HCT116 (cell line): ENCODE results near the gene MIR17HG. TPM values are rescaled to one million over a fixed set of nuclear protein-coding genes. Genes with fewer than 3 reads are reported as not detected.

Source experiments
- ATAC-seq: fragments of 200-7000 bp; cut with Tn5 transposase; 2 replicates; pipeline ENCODE4 v1.9.1; 2020; ENCODE audit warnings: mild to moderate bottlenecking, moderate library complexity
- BruUV-seq: library from RNA; stranded (reverse); fragments of 400-500 nt; replicated peaks from 2 replicates; lab custom pipeline; 2021; lab: Mats Ljungman, UMichigan
- CTCF ChIA-PET: fragments of 300-600 bp; sonication (Branson Sonifier 250); formaldehyde crosslinking; loops from one replicate; lab custom pipeline; 2021; ENCODE audit warnings: antibody characterized with exemption; lab: Charles Lee
- POLR2A ChIA-PET: fragments of 300-600, 350-600 bp; sonication (Branson Sonifier 250); formaldehyde crosslinking; loops from one replicate; lab custom pipeline; 2021; ENCODE audit warnings: antibody characterized with exemption; lab: Charles Lee
- RAD21 ChIA-PET, 2 experiments: fragments of 300-600 bp; sonication (Branson Sonifier 250); formaldehyde crosslinking; loops; one replicate each; lab custom pipeline; 2023; ENCODE audit warnings: low total read pairs in 2 of 2; ENCODE audit not compliant: uncharacterized antibody in 2 of 2, unreplicated experiment in 2 of 2, low non-redundant PET in 1 of 2; lab: Charles Lee
- DNase-seq: peaks from one replicate; pipeline ENCODE4 v3.0.0-alpha.2; 2010; ENCODE audit warnings: low read depth, low spot score
- H2AFZ ChIP-seq: fragments of 200-600 bp; shearing (Covaris generic), sonication (generic); 2 replicates; pipeline ENCODE4 v1.6.1; 2017; ENCODE audit warnings: low read depth, mixed run types, mixed read lengths, antibody characterized with exemption, low read length; ENCODE audit not compliant: poor library complexity, severe bottlenecking
- H3K27ac ChIP-seq: 2 replicates; pipeline ENCODE4 v1.5.1; 2012; ENCODE audit warnings: low read depth, low read length
- H3K27me3 ChIP-seq: fragments of 200-600 bp; sonication (generic); 2 replicates; pipeline ENCODE4 v1.6.1; 2016; ENCODE audit warnings: mixed run types, low read length, mixed read lengths; ENCODE audit not compliant: insufficient read depth
- H3K36me3 ChIP-seq, 2 experiments: fragments of 200-500 bp in 1 of 2; fragments of 200-600 bp in 1 of 2; sonication (Bioruptor generic) in 1 of 2; sonication (generic) in 1 of 2; 2 replicates each; pipeline versions ENCODE4 v1.5.1 to v1.6.1; 2014 to 2016; ENCODE audit warnings: low read length in 2 of 2, inconsistent platforms in 1 of 2, mixed read lengths in 1 of 2, mixed run types in 1 of 2; ENCODE audit not compliant: insufficient read depth in 2 of 2, control insufficient read depth in 1 of 2
- H3K4me1 ChIP-seq, 2 experiments: fragments of 200-600 bp in 1 of 2; sonication (generic) in 1 of 2; 2 replicates each; pipeline versions ENCODE4 v1.5.1 to v1.6.1; 2012 to 2017; ENCODE audit warnings: low read length in 2 of 2, inconsistent platforms in 1 of 2, mild to moderate bottlenecking in 1 of 2, mixed read lengths in 1 of 2, mixed run types in 1 of 2, moderate library complexity in 1 of 2; ENCODE audit not compliant: insufficient read depth in 2 of 2, control insufficient read depth in 1 of 2
- H3K4me2 ChIP-seq: fragments of 200-600 bp; sonication (generic); 2 replicates; pipeline ENCODE4 v1.6.1; 2017; ENCODE audit warnings: mixed run types, low read length, mixed read lengths
- H3K4me3 ChIP-seq, 2 experiments: fragments of 200-600 bp in 1 of 2; sonication (generic) in 1 of 2; replicated peaks in 1 of 2; 2 replicates each; pipeline ENCODE4 v1.5.1; 2011 to 2016; ENCODE audit warnings: low read length in 2 of 2, control low read depth in 1 of 2, low read depth in 1 of 2, mild to moderate bottlenecking in 1 of 2, mixed read lengths in 1 of 2, mixed run types in 1 of 2
- H3K79me2 ChIP-seq: fragments of 200-600 bp; sonication (generic); 2 replicates; pipeline ENCODE4 v1.6.1; 2017; ENCODE audit warnings: mild to moderate bottlenecking, mixed run types, low read length, moderate library complexity, mixed read lengths; ENCODE audit not compliant: insufficient read depth
- H3K9ac ChIP-seq: fragments of 200-600 bp; sonication (generic); 2 replicates; pipeline ENCODE4 v1.6.1; 2016; ENCODE audit warnings: low read length, mixed read lengths
- H3K9me2 ChIP-seq: fragments of 200-600 bp; sonication (generic), shearing (Covaris generic); 2 replicates; pipeline ENCODE4 v1.6.1; 2017; ENCODE audit warnings: mixed run types, mild to moderate bottlenecking, moderate library complexity; ENCODE audit not compliant: insufficient read depth
- H3K9me3 ChIP-seq, 2 experiments: fragments of 200-500 bp in 1 of 2; fragments of 200-600 bp in 1 of 2; sonication (Bioruptor generic) in 1 of 2; sonication (generic) in 1 of 2; 2 replicates each; pipeline ENCODE4 v1.6.1; 2014 to 2017; ENCODE audit warnings: low read length in 2 of 2, mixed read lengths in 2 of 2, inconsistent platforms in 1 of 2, low read depth in 1 of 2, mild to moderate bottlenecking in 1 of 2, mixed run types in 1 of 2, moderate library complexity in 1 of 2; ENCODE audit not compliant: control insufficient read depth in 1 of 2, insufficient read depth in 1 of 2
- H4K20me1 ChIP-seq: fragments of 200-600 bp; sonication (generic), shearing (Covaris generic); 2 replicates; pipeline ENCODE4 v1.6.1; 2017; ENCODE audit warnings: mixed run types, mild to moderate bottlenecking, moderate library complexity; ENCODE audit not compliant: insufficient read depth
- CBX3 ChIP-seq: IDR thresholded peaks from 2 replicates; pipeline ENCODE4 v1.6.1; 2012; ENCODE audit warnings: low read depth
- CEBPB ChIP-seq: IDR thresholded peaks from 2 replicates; pipeline ENCODE4 v1.6.1; 2012; ENCODE audit warnings: low read depth
- POLR2A ChIP-seq: IDR thresholded peaks from 2 replicates; pipeline ENCODE4 v1.7.0; 2011; ENCODE audit warnings: borderline replicate concordance; ENCODE audit not compliant: insufficient read depth, insufficient read length; ENCODE audit errors: extremely low read depth
- intact Hi-C: fragments of 100-400 bp; cut with micrococcal nuclease; formaldehyde crosslinking; loops from 2 replicates; pipeline ENCODE4 v1.10.0; 2022
- total RNA-seq: library from RNA; stranded (reverse); gene quantifications from one replicate; pipeline ENCODE4 v1.2.1, GENCODE V29; 2021; ENCODE audit not compliant: unreplicated experiment
- TF ChIP-seq, protein P1 (sequence below), 3 experiments: fragments of 200-600 bp in 1 of 3; sonication (generic) in 1 of 3; IDR thresholded peaks in 2 of 3; conservative IDR thresholded peaks in 1 of 3; 2 replicates each; pipeline ENCODE4 v1.5.1; 2012 to 2017; ENCODE audit warnings: low read depth in 2 of 3, low read length in 2 of 3, antibody characterized with exemption in 1 of 3, borderline replicate concordance in 1 of 3, control low read depth in 1 of 3, mild to moderate bottlenecking in 1 of 3, mixed read lengths in 1 of 3, mixed run types in 1 of 3, moderate library complexity in 1 of 3; ENCODE audit not compliant: insufficient read depth in 1 of 3
- TF ChIP-seq, protein P2 (sequence below): IDR thresholded peaks from 2 replicates; pipeline ENCODE4 v1.6.1; 2012; ENCODE audit warnings: low read depth

Gene MIR17HG
- total RNA-seq, 1 experiment from 2014 or later = 10.3 TPM

DNA sequence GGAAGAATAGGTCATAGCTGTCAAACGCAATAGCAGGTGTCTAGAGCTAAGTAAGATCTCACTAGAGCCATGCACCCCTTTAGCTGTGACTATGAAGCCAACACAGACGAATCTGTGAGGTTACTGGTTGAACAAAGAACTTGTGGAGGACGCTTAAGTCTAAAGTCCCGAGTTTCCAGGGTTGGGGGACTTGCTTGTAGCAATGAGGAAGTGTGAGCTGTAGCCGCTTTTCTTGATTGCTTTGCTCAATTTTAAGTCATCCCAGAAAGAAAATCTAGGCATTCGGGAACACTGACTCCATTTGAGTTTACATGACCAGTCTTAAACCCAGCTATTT, 52.5 kb downstream of the MIR17HG start:
- ChIA-PET POLR2A (no interaction called here), CTCF (no interaction called here), RAD21 (no interaction called here)
- Histone ChIP-seq H4K20me1 (no peaks in the 10 kb centered on the region), H3K79me2 (no peaks in the 10 kb centered on the region), H3K27ac (no peak overlapping the region), H3K36me3 (no peaks in the 10 kb centered on the region), H3K27me3 (peaks cover 39% of the 10 kb centered on the region), H3K9me2 (no peaks in the 10 kb centered on the region), H3K4me3 (no peak overlapping the region), H3K4me2 (no peak overlapping the region), H2AFZ (no peak overlapping the region), H3K9me3 (no peaks in the 10 kb centered on the region), H3K4me1 (peaks cover 0 to 5% of the 10 kb centered on the region in 2 experiments; a peak in 1 of 4 replicates), H3K9ac (no peak overlapping the region)
- BruUV-seq = no TSS peak
- TF ChIP-seq, protein P1, sequence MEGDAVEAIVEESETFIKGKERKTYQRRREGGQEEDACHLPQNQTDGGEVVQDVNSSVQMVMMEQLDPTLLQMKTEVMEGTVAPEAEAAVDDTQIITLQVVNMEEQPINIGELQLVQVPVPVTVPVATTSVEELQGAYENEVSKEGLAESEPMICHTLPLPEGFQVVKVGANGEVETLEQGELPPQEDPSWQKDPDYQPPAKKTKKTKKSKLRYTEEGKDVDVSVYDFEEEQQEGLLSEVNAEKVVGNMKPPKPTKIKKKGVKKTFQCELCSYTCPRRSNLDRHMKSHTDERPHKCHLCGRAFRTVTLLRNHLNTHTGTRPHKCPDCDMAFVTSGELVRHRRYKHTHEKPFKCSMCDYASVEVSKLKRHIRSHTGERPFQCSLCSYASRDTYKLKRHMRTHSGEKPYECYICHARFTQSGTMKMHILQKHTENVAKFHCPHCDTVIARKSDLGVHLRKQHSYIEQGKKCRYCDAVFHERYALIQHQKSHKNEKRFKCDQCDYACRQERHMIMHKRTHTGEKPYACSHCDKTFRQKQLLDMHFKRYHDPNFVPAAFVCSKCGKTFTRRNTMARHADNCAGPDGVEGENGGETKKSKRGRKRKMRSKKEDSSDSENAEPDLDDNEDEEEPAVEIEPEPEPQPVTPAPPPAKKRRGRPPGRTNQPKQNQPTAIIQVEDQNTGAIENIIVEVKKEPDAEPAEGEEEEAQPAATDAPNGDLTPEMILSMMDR (IDR thresholded peaks at IDR 0.05 in 2 of 3, conservative IDR thresholded peaks at IDR 0.05 in 1 of 3; ENCODE audit: borderline replicate concordance in 1 of 3, insufficient read depth in 1 of 3, low read depth in 2 of 3, low read length in 2 of 3) = no peak
- TF ChIP-seq CBX3 = no peak
- TF ChIP-seq, protein P2, sequence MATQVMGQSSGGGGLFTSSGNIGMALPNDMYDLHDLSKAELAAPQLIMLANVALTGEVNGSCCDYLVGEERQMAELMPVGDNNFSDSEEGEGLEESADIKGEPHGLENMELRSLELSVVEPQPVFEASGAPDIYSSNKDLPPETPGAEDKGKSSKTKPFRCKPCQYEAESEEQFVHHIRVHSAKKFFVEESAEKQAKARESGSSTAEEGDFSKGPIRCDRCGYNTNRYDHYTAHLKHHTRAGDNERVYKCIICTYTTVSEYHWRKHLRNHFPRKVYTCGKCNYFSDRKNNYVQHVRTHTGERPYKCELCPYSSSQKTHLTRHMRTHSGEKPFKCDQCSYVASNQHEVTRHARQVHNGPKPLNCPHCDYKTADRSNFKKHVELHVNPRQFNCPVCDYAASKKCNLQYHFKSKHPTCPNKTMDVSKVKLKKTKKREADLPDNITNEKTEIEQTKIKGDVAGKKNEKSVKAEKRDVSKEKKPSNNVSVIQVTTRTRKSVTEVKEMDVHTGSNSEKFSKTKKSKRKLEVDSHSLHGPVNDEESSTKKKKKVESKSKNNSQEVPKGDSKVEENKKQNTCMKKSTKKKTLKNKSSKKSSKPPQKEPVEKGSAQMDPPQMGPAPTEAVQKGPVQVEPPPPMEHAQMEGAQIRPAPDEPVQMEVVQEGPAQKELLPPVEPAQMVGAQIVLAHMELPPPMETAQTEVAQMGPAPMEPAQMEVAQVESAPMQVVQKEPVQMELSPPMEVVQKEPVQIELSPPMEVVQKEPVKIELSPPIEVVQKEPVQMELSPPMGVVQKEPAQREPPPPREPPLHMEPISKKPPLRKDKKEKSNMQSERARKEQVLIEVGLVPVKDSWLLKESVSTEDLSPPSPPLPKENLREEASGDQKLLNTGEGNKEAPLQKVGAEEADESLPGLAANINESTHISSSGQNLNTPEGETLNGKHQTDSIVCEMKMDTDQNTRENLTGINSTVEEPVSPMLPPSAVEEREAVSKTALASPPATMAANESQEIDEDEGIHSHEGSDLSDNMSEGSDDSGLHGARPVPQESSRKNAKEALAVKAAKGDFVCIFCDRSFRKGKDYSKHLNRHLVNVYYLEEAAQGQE = no peak
- no peak for TF ChIP-seq POLR2A
- no peak for TF ChIP-seq CEBPB
- intact Hi-C loops = no loop called here
- no peak for DNase-seq
- ATAC-seq = no peak
